ENCODE data around the gene TTC36. TPM values are rescaled to one million over a fixed set of nuclear protein-coding genes. Genes with fewer than 3 reads are reported as not detected.

TTC36 gene
- total RNA-seq, 1 experiment from 2014 or later, result 1.6 TPM

GRCh38 chr11:118547132-118547531 is 19.9 kb downstream of the TTC36 start:
- no peak overlapping the region for H3K23ac ChIP-seq (ENCODE audit: insufficient read length, low read depth, low read length)
- no peak overlapping the region for H3K9ac ChIP-seq (ENCODE audit: extremely low read depth, insufficient read length, low read length)
- H3K56ac ChIP-seq (ENCODE audit: insufficient read length, low read depth, low read length), result no peak overlapping the region
- WGBS (ENCODE audit: extremely low coverage, insufficient read length, low lambda C conversion rate), result no CpG with 5 or more reads among the region's 2 CpGs
- no peak overlapping the region for H2BK5ac ChIP-seq (ENCODE audit: insufficient read length, low read length)
- H2BK120ac ChIP-seq (ENCODE audit: low read depth, low read length, poor library complexity, severe bottlenecking), result no peak overlapping the region
- no peaks in the 10 kb centered on the region for H3K4me1 Mint-ChIP-seq
- no peaks in the 10 kb centered on the region for H3K27me3 ChIP-seq (ENCODE audit: insufficient read depth, low read length)
- no peaks in the 10 kb centered on the region for H3K4me1 ChIP-seq (ENCODE audit: insufficient read depth, low read length)
- no peak overlapping the region for H4K8ac ChIP-seq (replicated peaks; ENCODE audit: insufficient read length, low read depth, low read length)
- no peak overlapping the region for H3K14ac ChIP-seq (ENCODE audit: insufficient read depth, low read length)
- H3K27ac ChIP-seq (ENCODE audit: insufficient read length, low read depth, low read length), result no peak overlapping the region
- no peaks in the 10 kb centered on the region for H3K23me2 ChIP-seq (ENCODE audit: insufficient read length, low read depth, low read length, poor library complexity, severe bottlenecking)
- H3K9me3 ChIP-seq (ENCODE audit: control insufficient read depth, low read depth, low read length), result no peaks in the 10 kb centered on the region
- DNase-seq, result no peak
- no peak overlapping the region for H2BK15ac ChIP-seq (ENCODE audit: low read depth, low read length)
- H3K18ac ChIP-seq (ENCODE audit: insufficient read length, low read depth, low read length), result no peak overlapping the region
- no peaks in the 10 kb centered on the region for H3K9me3 Mint-ChIP-seq
- H2AFZ ChIP-seq (ENCODE audit: low read length), result no peak overlapping the region
- TF ChIP-seq, protein P1, sequence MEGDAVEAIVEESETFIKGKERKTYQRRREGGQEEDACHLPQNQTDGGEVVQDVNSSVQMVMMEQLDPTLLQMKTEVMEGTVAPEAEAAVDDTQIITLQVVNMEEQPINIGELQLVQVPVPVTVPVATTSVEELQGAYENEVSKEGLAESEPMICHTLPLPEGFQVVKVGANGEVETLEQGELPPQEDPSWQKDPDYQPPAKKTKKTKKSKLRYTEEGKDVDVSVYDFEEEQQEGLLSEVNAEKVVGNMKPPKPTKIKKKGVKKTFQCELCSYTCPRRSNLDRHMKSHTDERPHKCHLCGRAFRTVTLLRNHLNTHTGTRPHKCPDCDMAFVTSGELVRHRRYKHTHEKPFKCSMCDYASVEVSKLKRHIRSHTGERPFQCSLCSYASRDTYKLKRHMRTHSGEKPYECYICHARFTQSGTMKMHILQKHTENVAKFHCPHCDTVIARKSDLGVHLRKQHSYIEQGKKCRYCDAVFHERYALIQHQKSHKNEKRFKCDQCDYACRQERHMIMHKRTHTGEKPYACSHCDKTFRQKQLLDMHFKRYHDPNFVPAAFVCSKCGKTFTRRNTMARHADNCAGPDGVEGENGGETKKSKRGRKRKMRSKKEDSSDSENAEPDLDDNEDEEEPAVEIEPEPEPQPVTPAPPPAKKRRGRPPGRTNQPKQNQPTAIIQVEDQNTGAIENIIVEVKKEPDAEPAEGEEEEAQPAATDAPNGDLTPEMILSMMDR (conservative IDR thresholded peaks at IDR 0.05), result no peak
- no peak overlapping the region for H3K4ac ChIP-seq (ENCODE audit: low read depth, low read length)
- no peaks in the 10 kb centered on the region for H4K20me1 ChIP-seq (ENCODE audit: control insufficient read depth, insufficient read depth, insufficient read length)
- no peak overlapping the region for H4K5ac ChIP-seq (ENCODE audit: insufficient read length, low read depth, low read length)
- H3K27me3 Mint-ChIP-seq (ENCODE audit: low read depth), result no peaks in the 10 kb centered on the region
- no peaks in the 10 kb centered on the region for H3K79me2 ChIP-seq (ENCODE audit: insufficient read depth, low read length)
- no peaks in the 10 kb centered on the region for H3K79me1 ChIP-seq (ENCODE audit: insufficient read depth, low read depth, low read length, poor library complexity, severe bottlenecking)
- H2BK20ac ChIP-seq (ENCODE audit: low read depth, low read length, poor library complexity, severe bottlenecking), result no peak overlapping the region
- H3K36me3 Mint-ChIP-seq (ENCODE audit: insufficient read depth in 1 of 3, low read depth in 3 of 3), result peaks cover 0 to 14% (median 10%) of the 10 kb centered on the region in 3 experiments; a peak in 5 of 7 replicates
- H2BK12ac ChIP-seq (ENCODE audit: insufficient read length, low read depth, low read length), result no peak overlapping the region
- no peak overlapping the region; a peak in 1 of 7 replicates for H3K27ac Mint-ChIP-seq
- no peak overlapping the region for H3K4me2 ChIP-seq (ENCODE audit: insufficient read depth, insufficient read length, low read length)
- no peak overlapping the region for H4K91ac ChIP-seq (ENCODE audit: insufficient read length, low read depth, low read length)
- H2AK5ac ChIP-seq (ENCODE audit: insufficient read length, low read length), result no peak overlapping the region
- no peak overlapping the region for H3T11ph ChIP-seq (ENCODE audit: low read length)
- no peak overlapping the region for H3K4me3 Mint-ChIP-seq
